OCI-LY7 (cell line): ENCODE results near the gene CHRNA3.

ENCODE experiments used
- EZH2phosphoT487 ChIP-seq: fragments of 200-600 bp; sonication (generic); IDR thresholded peaks from 2 replicates; pipeline ENCODE4 v1.6.1; 2018; ENCODE audit warnings: low read depth, borderline replicate concordance, mild to moderate bottlenecking, mixed run types, antibody characterized with exemption, low read length, moderate library complexity, mixed read lengths
- TF ChIP-seq, protein P1 (sequence below): fragments of 200-600 bp; sonication (generic); conservative IDR thresholded peaks from 2 replicates; pipeline ENCODE4 v1.5.1; 2014; ENCODE audit warnings: mild to moderate bottlenecking, antibody characterized with exemption, low read length, moderate library complexity, mixed read lengths

GRCh38 chr15:78626381-78626995 is 5.7 kb upstream of the CHRNA3 start:
- TF ChIP-seq, protein P1, sequence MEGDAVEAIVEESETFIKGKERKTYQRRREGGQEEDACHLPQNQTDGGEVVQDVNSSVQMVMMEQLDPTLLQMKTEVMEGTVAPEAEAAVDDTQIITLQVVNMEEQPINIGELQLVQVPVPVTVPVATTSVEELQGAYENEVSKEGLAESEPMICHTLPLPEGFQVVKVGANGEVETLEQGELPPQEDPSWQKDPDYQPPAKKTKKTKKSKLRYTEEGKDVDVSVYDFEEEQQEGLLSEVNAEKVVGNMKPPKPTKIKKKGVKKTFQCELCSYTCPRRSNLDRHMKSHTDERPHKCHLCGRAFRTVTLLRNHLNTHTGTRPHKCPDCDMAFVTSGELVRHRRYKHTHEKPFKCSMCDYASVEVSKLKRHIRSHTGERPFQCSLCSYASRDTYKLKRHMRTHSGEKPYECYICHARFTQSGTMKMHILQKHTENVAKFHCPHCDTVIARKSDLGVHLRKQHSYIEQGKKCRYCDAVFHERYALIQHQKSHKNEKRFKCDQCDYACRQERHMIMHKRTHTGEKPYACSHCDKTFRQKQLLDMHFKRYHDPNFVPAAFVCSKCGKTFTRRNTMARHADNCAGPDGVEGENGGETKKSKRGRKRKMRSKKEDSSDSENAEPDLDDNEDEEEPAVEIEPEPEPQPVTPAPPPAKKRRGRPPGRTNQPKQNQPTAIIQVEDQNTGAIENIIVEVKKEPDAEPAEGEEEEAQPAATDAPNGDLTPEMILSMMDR = no peak
- TF ChIP-seq EZH2phosphoT487 = no peak
